Measurements from ENCODE around the gene CPAMD8.

Gene CPAMD8

DNA sequence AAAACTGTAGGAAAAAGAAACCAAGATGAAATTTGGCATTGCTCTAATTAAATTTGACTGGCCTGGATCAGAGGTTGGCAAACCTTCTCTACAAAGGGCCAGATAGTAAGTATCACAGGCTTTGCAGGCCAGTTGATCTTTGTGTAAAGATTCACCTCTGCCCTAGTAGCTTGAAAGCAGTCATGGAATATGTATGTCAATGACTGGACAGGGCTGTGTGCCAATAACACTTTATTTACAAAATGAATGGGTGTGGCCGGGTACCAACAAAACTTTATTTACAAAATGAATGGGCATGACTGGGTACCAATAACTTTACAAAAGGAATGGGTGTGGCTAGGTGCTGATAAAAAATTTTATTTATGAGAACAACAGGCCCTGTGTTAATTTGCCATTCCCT is 177.4 kb downstream of the CPAMD8 start:
- no peak overlapping the region for H3K4me3 ChIP-seq (ENCODE audit: low read depth, low read length)
- no peak for DNase-seq (ENCODE audit: low read depth)
- TF ChIP-seq, protein P1, sequence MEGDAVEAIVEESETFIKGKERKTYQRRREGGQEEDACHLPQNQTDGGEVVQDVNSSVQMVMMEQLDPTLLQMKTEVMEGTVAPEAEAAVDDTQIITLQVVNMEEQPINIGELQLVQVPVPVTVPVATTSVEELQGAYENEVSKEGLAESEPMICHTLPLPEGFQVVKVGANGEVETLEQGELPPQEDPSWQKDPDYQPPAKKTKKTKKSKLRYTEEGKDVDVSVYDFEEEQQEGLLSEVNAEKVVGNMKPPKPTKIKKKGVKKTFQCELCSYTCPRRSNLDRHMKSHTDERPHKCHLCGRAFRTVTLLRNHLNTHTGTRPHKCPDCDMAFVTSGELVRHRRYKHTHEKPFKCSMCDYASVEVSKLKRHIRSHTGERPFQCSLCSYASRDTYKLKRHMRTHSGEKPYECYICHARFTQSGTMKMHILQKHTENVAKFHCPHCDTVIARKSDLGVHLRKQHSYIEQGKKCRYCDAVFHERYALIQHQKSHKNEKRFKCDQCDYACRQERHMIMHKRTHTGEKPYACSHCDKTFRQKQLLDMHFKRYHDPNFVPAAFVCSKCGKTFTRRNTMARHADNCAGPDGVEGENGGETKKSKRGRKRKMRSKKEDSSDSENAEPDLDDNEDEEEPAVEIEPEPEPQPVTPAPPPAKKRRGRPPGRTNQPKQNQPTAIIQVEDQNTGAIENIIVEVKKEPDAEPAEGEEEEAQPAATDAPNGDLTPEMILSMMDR (IDR thresholded peaks at IDR 0.05; ENCODE audit: low read depth, low read length): no peak
- TF ChIP-seq MAX (IDR thresholded peaks at IDR 0.05; ENCODE audit: low read depth, low read length) (no peak), MYC (IDR thresholded peaks at IDR 0.05; ENCODE audit: low read depth, low read length) (no peak), POLR2A (IDR thresholded peaks at IDR 0.05; ENCODE audit: extremely low read depth, insufficient read length) (no peak)

DNA sequence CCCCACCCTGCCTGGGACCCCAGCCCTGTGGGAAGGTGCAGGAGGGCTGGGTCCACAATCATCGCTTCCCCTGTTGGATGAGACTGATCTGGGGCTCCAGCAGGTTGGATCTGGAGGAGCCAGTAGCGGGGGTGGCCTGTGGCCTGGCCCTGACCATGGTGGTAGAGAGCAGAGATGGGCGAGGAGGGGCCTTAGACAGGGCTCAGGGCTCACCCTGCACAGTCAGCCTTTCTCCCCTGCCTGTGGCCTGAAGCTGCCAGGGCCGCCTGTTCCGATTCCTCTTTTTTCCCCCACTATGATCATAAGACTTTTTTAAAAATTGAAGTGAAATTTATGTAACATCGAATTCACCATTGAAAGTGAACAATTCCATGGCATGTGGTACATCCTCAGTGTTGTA is 179.2 kb downstream of the CPAMD8 start:
- DNase-seq (ENCODE audit: low read depth): no peak
- TF ChIP-seq, protein P1 (IDR thresholded peaks at IDR 0.05; ENCODE audit: low read depth, low read length): no peak
- TF ChIP-seq MAX (IDR thresholded peaks at IDR 0.05; ENCODE audit: low read depth, low read length): no peak
- TF ChIP-seq POLR2A (IDR thresholded peaks at IDR 0.05; ENCODE audit: extremely low read depth, insufficient read length): no peak

DNA sequence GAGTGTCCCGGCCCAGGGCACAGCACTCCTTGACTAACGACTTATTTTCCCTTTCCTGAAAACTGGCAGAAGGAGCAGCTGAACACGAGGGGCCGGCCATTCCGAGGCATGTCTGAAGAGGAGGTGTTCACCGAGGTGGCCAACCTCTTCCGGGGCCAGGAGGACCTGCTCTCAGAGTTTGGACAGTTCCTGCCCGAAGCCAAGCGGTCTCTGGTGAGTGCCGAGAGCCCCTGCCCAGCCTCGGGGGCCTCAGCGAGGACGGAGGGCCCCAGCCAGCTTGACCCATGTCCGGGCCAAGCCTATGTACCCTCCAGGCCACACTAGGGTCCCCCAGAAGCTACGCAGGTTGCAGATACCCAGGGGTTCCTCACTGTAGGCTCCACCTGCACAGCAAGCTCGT is 179.7 kb downstream of the CPAMD8 start:
- H3K4me3 ChIP-seq (ENCODE audit: low read depth, low read length): no peak overlapping the region
- DNase-seq (ENCODE audit: low read depth): no peak
- no peak for TF ChIP-seq MAX (IDR thresholded peaks at IDR 0.05; ENCODE audit: low read depth, low read length)
- no peak for TF ChIP-seq POLR2A (IDR thresholded peaks at IDR 0.05; ENCODE audit: extremely low read depth, insufficient read length)
- TF ChIP-seq, protein P1 (IDR thresholded peaks at IDR 0.05; ENCODE audit: low read depth, low read length): no peak
- TF ChIP-seq MYC (IDR thresholded peaks at IDR 0.05; ENCODE audit: low read depth, low read length): no peak

More for the DNA sequence above, 179.2 kb downstream of the CPAMD8 start:
- H3K4me3 ChIP-seq (ENCODE audit: low read depth, low read length): no peak overlapping the region

Data from NB4 (cell line).